HG03025 (cell line): Measurements from ENCODE around the gene DNAH1.

Experiments
- ATAC-seq: cut with Tn5 transposase; IDR thresholded peaks from one replicate; pipeline ENCODE4 v1.9.1; 2021; ENCODE audit warnings: mild to moderate bottlenecking, moderate library complexity; ENCODE audit not compliant: unreplicated experiment, low FRiP score

Gene DNAH1

GRCh38 chr3:52442409-52443267, 126.5 kb downstream of the DNAH1 start:
- ATAC-seq, result no peak

DNA sequence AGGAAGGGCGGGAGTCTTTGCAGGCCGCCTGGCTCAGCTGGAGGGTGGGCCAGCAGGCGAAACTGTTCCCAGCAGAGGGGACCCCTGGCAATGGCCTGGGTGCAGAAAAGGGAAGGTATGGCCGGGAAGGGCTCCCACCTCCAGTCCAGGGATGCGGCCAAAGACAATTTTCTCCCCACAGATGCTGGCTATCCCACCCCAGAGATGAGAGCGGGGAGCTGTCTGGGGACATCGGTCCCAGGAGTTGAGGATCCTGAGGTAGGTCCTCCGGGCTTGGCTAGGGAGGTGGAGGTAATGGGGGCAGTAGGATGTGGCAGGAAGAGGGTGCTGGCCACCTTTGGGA, 127.1 kb downstream of the DNAH1 start:
- ATAC-seq, result no peak

GRCh38 chr3:52443791-52444687, 127.9 kb downstream of the DNAH1 start:
- no peak for ATAC-seq

DNA sequence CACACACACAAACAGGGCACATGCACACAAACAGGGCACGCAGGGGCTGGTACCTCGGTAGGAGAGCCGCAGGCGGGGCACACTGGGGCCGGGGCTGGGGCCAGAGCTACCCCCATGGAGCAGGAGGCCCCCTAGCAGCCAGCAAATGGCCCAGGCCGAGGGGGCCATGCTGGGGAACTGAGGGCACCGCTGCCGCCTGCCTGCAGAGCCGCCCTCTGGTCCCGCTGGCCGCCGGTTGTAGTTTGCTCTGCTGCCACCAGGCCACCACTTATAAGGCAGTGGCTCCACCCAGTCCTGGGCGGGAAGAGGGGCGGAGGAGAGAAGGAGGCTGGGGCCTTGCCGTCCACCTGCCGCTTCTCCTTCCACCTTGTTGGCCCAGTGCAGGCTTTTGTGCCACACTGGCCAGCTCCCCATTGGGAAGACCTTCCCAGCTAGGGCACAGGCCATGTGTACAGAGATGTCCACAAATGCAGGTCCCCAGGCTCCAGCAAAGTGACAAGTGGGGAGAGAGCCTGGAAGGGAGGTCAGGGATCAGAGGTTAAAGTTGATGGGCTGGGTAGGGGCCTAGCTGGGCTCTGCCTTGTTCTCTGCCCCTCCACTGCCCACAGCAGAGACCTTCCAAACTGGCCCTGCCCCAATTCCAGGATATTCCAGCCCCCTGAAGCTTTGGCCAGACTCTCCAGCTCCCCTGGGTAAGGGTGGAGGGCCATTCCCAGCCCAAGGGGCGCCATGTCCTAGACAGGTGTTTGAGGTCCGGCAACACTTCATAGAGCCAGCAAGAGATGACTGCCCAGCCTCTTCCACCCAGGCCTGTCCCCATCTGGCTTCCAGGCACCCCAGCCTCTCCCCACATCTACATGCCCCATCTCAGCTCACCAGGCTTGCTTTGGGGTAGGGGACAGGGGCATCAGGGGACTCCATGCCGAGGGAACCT, 129.0 kb downstream of the DNAH1 start, which contains the start of gene SEMA3G:
Gene SEMA3G (minus strand): TSS at position 244 of the 934 bp plus-strand sequence. CDS start 76 bp downstream, at position 168.
- peak; percentile 53 for ATAC-seq

DNA sequence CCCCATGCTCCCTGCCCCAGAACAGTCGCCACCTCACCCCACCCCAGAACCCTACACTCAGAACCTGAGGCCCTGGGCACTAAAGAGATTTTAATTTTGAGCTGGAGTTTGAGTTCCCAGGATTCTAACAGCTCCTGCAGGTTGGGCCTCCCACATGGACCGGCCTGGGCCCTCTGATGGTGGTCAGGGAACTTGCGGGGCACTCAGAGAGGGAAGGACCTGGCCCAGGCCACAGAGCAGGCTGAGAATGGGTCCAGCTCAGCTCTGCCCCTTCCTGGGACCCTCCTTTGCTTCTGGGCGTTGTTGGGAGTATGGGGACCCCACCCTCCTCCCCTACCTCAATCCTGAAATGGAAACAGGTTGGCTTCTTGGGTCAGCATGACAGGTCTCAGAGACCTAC, 129.9 kb downstream of the DNAH1 start:
- ATAC-seq, result no peak

DNA sequence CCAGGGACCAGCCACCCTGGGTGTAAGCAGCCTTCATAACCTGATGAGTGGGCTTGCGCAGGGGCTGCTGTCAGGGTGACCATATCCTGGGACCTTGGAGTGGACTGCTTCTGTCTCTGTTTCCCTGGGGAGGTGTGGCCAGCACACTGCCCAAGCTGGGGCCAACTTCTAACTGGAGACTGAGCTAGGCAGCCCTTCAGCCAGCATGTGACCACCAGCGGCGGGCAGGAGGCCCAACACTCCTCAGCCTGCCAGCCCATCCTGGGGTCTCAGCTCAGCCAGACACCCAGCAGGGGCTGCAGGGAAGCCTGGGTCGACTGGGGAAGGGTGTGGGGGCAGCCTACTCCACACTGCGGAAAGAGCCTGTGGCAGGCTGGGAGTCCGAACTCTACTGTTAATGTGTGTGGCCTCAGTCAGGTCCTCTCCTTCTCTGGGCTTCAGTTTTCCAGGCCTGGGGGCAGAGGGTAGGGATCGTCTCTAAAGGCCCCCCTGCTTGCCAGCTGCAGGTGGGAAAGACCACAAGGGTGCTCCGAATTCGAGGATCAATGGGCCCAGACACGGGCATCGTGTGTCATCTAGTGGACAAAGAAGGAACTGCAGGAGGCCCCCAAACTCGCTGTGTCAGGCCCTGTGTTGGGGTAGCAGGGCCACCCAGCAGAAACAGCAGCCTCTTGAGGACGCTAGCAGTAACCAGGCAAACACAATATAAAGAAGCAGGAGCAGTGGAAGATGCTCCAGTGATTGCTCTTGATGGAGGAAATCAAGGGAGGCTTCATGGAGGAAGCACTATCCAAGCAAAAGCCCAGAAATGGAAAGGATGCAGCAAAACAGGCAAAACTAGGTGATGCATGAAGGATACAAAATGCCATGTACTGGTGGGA, 130.8 kb downstream of the DNAH1 start:
- no peak for ATAC-seq

DNA sequence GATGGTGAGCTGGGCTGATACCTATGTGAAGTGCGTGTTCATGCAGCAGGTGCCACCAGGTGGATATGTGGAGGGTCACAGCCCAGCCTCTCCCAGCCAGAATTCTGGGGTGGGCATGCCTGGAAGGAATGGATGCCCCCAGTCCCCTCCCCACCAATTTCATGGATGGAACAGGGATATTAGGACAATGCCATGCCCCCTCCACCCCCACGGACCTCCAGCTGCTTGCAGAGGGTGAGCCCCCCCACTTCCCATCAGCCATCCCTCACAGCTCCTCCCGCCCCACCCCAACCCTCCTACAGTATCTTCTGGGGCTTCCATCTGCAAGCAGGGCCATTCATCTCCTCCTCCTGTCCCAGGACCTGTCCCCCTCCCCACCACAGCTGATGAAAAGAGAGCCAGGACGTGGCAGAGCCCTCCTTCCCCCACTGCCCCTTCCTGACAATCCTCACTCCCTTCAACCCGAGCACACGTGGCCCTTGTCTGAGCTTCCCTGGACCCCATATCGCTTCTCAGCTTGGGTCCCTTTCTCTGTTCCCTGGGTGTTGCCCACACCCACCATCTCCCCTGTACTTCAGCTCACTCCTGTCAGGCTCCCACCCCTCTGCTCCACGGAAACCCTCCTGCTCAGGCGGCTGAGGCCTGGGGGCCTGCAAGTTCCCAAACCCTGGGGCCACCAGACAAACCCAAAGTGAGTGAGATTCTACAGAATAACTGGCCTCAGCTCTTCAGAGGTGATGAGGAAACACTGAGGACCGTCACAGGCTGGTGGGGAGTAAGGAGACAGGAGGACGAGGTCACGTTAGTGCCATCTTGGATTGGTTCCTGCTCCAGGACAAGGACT, 131.6 kb downstream of the DNAH1 start:
- ATAC-seq, result no peak
